Liver (tissue), 3 donors: ENCODE data around the gene SLC38A4.

Experiments
- FOXA1 ChIP-seq: IDR thresholded peaks from 2 replicates; pipeline ENCODE4 v1.6.1; 2016; ENCODE audit warnings: antibody characterized with exemption
- JUND ChIP-seq, 2 donors: IDR thresholded peaks; 2 replicates each; pipeline ENCODE4 v1.6.1; 2016; ENCODE audit warnings: antibody characterized with exemption in 2 of 2
- RXRA ChIP-seq, 2 donors: IDR thresholded peaks; 2 replicates each; pipeline ENCODE4 v1.6.1; 2017 to 2018; ENCODE audit warnings: antibody characterized with exemption in 2 of 2, mild to moderate bottlenecking in 1 of 2
- YY1 ChIP-seq: IDR thresholded peaks from 2 replicates; pipeline ENCODE4 v1.6.1; 2016; ENCODE audit warnings: antibody characterized with exemption, mild to moderate bottlenecking
- TF ChIP-seq, protein P1 (sequence below): fragments of 150-350 bp; IDR thresholded peaks from 2 replicates; pipeline ENCODE4 v1.5.1; 2017; ENCODE audit warnings: improper control_type of control experiment, low read depth, low read length; ENCODE audit not compliant: missing input control
- TF ChIP-seq, protein P2 (sequence below): IDR thresholded peaks from 2 replicates; pipeline ENCODE4 v1.6.1; 2016; ENCODE audit warnings: antibody characterized with exemption
- TF ChIP-seq, protein P3 (sequence below): IDR thresholded peaks from 2 replicates; pipeline ENCODE4 v1.6.1; 2016; ENCODE audit warnings: antibody characterized with exemption, mild to moderate bottlenecking
- TF ChIP-seq, protein P4 (sequence below): IDR thresholded peaks from 2 replicates; pipeline ENCODE4 v1.6.1; 2016; ENCODE audit warnings: antibody characterized with exemption
- TF ChIP-seq, protein P5 (sequence below): IDR thresholded peaks from 2 replicates; pipeline ENCODE4 v1.6.1; 2016; ENCODE audit warnings: antibody characterized with exemption
- donor health status: healthy.
- donor health status: healthy.

DNA sequence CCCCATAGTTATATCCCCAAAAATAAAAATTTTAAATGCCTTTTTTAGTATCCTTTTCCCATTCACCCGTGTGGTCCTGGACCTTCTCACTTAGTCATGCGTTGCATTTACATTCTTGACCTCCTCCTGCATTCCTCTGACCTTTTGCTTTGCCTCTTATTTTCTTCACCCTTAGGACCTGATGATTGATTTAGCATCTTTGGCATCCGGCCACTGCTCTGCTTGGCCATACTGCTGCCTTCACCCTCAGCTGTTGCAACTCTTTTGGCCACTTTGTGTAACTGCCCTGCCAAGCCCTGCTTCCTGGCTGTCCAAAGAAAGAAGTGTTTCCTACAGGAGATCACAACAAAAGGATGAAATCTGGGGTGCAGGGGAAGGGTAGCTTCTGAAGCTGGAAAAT is 48.8 kb upstream of the SLC38A4 start:
- TF ChIP-seq, protein P1, sequence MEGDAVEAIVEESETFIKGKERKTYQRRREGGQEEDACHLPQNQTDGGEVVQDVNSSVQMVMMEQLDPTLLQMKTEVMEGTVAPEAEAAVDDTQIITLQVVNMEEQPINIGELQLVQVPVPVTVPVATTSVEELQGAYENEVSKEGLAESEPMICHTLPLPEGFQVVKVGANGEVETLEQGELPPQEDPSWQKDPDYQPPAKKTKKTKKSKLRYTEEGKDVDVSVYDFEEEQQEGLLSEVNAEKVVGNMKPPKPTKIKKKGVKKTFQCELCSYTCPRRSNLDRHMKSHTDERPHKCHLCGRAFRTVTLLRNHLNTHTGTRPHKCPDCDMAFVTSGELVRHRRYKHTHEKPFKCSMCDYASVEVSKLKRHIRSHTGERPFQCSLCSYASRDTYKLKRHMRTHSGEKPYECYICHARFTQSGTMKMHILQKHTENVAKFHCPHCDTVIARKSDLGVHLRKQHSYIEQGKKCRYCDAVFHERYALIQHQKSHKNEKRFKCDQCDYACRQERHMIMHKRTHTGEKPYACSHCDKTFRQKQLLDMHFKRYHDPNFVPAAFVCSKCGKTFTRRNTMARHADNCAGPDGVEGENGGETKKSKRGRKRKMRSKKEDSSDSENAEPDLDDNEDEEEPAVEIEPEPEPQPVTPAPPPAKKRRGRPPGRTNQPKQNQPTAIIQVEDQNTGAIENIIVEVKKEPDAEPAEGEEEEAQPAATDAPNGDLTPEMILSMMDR = no peak
- TF ChIP-seq FOXA1 (no peak), YY1 (no peak), RXRA (IDR thresholded peaks at IDR 0.05) (no peak), JUND (IDR thresholded peaks at IDR 0.05) (no peak)
- TF ChIP-seq, protein P2, sequence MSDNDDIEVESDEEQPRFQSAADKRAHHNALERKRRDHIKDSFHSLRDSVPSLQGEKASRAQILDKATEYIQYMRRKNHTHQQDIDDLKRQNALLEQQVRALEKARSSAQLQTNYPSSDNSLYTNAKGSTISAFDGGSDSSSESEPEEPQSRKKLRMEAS = no peak
- TF ChIP-seq, protein P3, sequence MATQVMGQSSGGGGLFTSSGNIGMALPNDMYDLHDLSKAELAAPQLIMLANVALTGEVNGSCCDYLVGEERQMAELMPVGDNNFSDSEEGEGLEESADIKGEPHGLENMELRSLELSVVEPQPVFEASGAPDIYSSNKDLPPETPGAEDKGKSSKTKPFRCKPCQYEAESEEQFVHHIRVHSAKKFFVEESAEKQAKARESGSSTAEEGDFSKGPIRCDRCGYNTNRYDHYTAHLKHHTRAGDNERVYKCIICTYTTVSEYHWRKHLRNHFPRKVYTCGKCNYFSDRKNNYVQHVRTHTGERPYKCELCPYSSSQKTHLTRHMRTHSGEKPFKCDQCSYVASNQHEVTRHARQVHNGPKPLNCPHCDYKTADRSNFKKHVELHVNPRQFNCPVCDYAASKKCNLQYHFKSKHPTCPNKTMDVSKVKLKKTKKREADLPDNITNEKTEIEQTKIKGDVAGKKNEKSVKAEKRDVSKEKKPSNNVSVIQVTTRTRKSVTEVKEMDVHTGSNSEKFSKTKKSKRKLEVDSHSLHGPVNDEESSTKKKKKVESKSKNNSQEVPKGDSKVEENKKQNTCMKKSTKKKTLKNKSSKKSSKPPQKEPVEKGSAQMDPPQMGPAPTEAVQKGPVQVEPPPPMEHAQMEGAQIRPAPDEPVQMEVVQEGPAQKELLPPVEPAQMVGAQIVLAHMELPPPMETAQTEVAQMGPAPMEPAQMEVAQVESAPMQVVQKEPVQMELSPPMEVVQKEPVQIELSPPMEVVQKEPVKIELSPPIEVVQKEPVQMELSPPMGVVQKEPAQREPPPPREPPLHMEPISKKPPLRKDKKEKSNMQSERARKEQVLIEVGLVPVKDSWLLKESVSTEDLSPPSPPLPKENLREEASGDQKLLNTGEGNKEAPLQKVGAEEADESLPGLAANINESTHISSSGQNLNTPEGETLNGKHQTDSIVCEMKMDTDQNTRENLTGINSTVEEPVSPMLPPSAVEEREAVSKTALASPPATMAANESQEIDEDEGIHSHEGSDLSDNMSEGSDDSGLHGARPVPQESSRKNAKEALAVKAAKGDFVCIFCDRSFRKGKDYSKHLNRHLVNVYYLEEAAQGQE = no peak
- TF ChIP-seq, protein P4, sequence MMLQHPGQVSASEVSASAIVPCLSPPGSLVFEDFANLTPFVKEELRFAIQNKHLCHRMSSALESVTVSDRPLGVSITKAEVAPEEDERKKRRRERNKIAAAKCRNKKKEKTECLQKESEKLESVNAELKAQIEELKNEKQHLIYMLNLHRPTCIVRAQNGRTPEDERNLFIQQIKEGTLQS = no peak
- TF ChIP-seq, protein P5, sequence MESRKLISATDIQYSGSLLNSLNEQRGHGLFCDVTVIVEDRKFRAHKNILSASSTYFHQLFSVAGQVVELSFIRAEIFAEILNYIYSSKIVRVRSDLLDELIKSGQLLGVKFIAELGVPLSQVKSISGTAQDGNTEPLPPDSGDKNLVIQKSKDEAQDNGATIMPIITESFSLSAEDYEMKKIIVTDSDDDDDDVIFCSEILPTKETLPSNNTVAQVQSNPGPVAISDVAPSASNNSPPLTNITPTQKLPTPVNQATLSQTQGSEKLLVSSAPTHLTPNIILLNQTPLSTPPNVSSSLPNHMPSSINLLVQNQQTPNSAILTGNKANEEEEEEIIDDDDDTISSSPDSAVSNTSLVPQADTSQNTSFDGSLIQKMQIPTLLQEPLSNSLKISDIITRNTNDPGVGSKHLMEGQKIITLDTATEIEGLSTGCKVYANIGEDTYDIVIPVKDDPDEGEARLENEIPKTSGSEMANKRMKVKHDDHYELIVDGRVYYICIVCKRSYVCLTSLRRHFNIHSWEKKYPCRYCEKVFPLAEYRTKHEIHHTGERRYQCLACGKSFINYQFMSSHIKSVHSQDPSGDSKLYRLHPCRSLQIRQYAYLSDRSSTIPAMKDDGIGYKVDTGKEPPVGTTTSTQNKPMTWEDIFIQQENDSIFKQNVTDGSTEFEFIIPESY = no peak
